BJ (cell line): ENCODE measurements around the gene SNX32. TPM values are rescaled to one million over a fixed set of nuclear protein-coding genes. Genes with fewer than 3 reads are reported as not detected.

ENCODE experiments used
- CTCF ChIA-PET: fragments of 350-600 bp; formaldehyde crosslinking; extraction: SDS; loops from one replicate; lab custom pipeline; 2021; ENCODE audit warnings: antibody characterized with exemption, inconsistent platforms; lab: Yijun Ruan, JAX
- POLR2A ChIA-PET: fragments of 300-600 bp; sonication (Branson Sonifier 250); formaldehyde crosslinking; extraction: SDS; loops from one replicate; lab custom pipeline; 2021; ENCODE audit warnings: antibody characterized with exemption; lab: Charles Lee
- DNase-seq: peaks from one replicate; pipeline ENCODE4 v3.0.0-alpha.2; 2011; ENCODE audit warnings: low read depth
- H3K27me3 ChIP-seq: 2 replicates; pipeline ENCODE4 v1.6.0; 2011; ENCODE audit warnings: low read length; ENCODE audit not compliant: control insufficient read depth, insufficient read depth
- H3K36me3 ChIP-seq: 2 replicates; pipeline ENCODE4 v1.5.1; 2011; ENCODE audit warnings: low read length; ENCODE audit not compliant: control insufficient read depth, insufficient read depth
- H3K4me3 ChIP-seq: 2 replicates; pipeline ENCODE4 v1.5.1; 2011; ENCODE audit warnings: low read depth, mild to moderate bottlenecking, control low read depth, low read length
- CTCF ChIP-seq: IDR thresholded peaks from 2 replicates; pipeline ENCODE4 v1.5.1; 2011; ENCODE audit warnings: low read depth, mild to moderate bottlenecking, control low read depth, inconsistent platforms, low read length, moderate library complexity; ENCODE audit not compliant: insufficient read depth
- polyA plus RNA-seq: library from polyadenylated mRNA; depleted of rRNA; stranded (reverse); fragments of >200 nt; gene quantifications from 2 replicates; pipeline ENCODE4 v1.2.3, GENCODE V29; 2011

The SNX32 gene
- polyA plus RNA-seq, 1 experiment: 0.13 TPM

DNA sequence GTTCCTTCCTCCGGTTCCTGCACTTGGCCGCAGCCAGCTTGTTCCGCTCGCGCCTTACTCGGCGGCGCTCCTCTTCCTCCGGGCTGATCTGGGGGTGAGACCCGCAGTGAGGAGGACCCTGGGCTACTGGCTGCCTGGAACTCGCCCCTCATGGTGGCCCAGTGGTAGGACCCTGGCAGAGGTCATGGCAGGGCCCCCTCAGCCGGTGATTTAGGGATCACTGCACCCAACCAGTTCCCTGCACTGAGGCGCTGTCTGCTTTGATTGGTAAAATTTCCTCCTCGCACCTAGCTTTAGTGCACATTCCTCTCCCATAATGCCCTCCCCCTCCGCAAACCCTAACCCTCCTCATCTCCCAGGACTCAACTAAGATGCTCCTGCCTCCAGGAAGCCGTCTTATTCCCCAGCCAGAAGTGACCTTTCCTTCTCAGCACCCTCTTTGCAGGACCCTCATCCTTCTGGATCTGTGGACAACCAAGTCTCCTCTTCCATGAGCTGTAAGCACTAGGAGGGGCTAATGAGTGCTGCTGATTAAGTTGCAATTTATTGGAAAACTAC lies 60.4 kb downstream of the SNX32 start:
- TF ChIP-seq CTCF: no peak
- no peak for DNase-seq
- POLR2A ChIA-PET: no interaction called here
- Histone ChIP-seq H3K36me3 (peaks cover 7% of the 10 kb centered on the region), H3K4me3 (no peak overlapping the region), H3K27me3 (no peaks in the 10 kb centered on the region)
- CTCF ChIA-PET: interaction anchor here (0.6 to 11.7 kb wide), 8 partner anchors 7 to 1708 kb away, joined by 3 to 130 read pairs (median 5); partner anchors contain the start of genes CCDC85B, FIBP, MUS81 and STIP1

GRCh38 chr11:65895482-65895981 lies 61.8 kb downstream of the SNX32 start:
- no peak for DNase-seq
- CTCF ChIA-PET: interaction anchor here (0.6 to 11.3 kb wide), 3 partner anchors 8 to 184 kb away, joined by 3 to 130 read pairs (median 57); partner anchors contain the start of genes CCDC85B, FIBP and KAT5
- POLR2A ChIA-PET: no interaction called here
- H3K27me3 ChIP-seq: no peaks in the 10 kb centered on the region
- no peak for TF ChIP-seq CTCF
- no peak overlapping the region for H3K4me3 ChIP-seq
- peaks cover 7% of the 10 kb centered on the region for H3K36me3 ChIP-seq

- TF ChIP-seq CTCF: no peak
- POLR2A ChIA-PET: no interaction called here
- H3K4me3 ChIP-seq: no peak overlapping the region
- CTCF ChIA-PET: interaction anchor here (0.6 to 11.3 kb wide), 3 partner anchors 9 to 185 kb away, joined by 3 to 130 read pairs (median 5); partner anchors contain the start of genes CCDC85B, FIBP and KAT5
- H3K36me3 ChIP-seq: peaks cover 7% of the 10 kb centered on the region
- no peaks in the 10 kb centered on the region for H3K27me3 ChIP-seq
- no peak for DNase-seq
Observed at GRCh38 chr11:65896034-65896999, 62.6 kb downstream of the SNX32 start.

GRCh38 chr11:65897020-65897471 lies 63.3 kb downstream of the SNX32 start:
- POLR2A ChIA-PET: no interaction called here
- Histone ChIP-seq H3K36me3 (peaks cover 7% of the 10 kb centered on the region), H3K27me3 (no peaks in the 10 kb centered on the region), H3K4me3 (no peak overlapping the region)
- no peak for DNase-seq
- CTCF ChIA-PET: interaction anchor here (1.9 to 11.3 kb wide), 3 partner anchors 10 to 37 kb away, joined by 5 to 130 read pairs (median 7); partner anchors contain the start of genes CCDC85B and FIBP
- TF ChIP-seq CTCF: no peak
